GM13976 (cell line): ENCODE results near the gene SYT1.

Source experiments
- DNase-seq: peaks from one replicate; pipeline ENCODE4 v3.0.0; 2012; ENCODE audit warnings: low spot score
- CTCF ChIP-seq: IDR thresholded peaks from 2 replicates; pipeline ENCODE4 v1.5.1; 2012; ENCODE audit warnings: borderline replicate concordance, mild to moderate bottlenecking; ENCODE audit not compliant: insufficient read depth; ENCODE audit errors: extremely low read depth, missing control alignments, control extremely low read depth
- in situ Hi-C: fragments of 300-500 bp; cut with MboI; formaldehyde crosslinking; loops from one replicate; pipeline ENCODE4 v1.12.0; 2022; ENCODE audit warnings: low sequenced_read_pairs, mixed read lengths, inconsistent platforms; ENCODE audit not compliant: unreplicated experiment

Gene SYT1

GRCh38 chr12:79347866-79348265 is 483.3 kb downstream of the SYT1 start:
- DNase-seq: no peak

GRCh38 chr12:79351251-79351650 is 486.7 kb downstream of the SYT1 start:
- no peak for TF ChIP-seq CTCF
- in situ Hi-C loops: no loop called here
- no peak for DNase-seq

More at GRCh38 chr12:79347866-79348265, 483.3 kb downstream of the SYT1 start:
- no peak for TF ChIP-seq CTCF
- in situ Hi-C loops: no loop called here

GRCh38 chr12:79356216-79356615 is 491.6 kb downstream of the SYT1 start:
- TF ChIP-seq CTCF: no peak
- in situ Hi-C loops: no loop called here
- DNase-seq: no peak

GRCh38 chr12:79357048-79357447 is 492.5 kb downstream of the SYT1 start:
- in situ Hi-C loops: no loop called here

DNA sequence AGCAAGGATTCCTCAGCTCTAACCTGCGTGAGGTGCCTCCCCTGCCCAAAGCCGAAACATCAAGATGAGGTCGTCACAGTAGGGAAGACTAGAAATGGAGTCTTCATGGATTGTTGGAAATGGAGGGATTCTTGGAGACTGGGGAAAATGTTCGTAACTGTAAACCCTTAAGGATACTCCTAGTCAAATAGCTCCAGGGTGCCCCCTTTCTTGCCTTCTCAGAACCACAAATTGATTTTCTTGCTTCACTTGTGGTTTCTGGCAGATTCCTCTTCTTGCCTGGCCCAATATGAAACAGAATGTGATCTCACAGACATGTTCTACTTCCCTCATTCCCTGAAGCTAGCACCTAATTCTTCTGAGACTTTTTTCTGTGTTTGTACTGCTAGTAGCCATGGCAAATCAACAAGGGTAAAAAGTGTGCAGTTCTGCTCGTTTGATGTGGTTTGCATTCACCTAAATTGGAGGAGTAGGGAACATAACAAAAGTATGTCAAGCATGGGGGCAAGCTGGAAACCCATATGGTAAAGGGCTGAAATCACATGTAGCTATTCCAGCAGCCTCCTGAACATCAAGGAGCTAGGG is 494.2 kb downstream of the SYT1 start:
- no peak for TF ChIP-seq CTCF
- DNase-seq: no peak
- in situ Hi-C loops: no loop called here

More at GRCh38 chr12:79357048-79357447, 492.5 kb downstream of the SYT1 start:
- TF ChIP-seq CTCF: no peak
- no peak for DNase-seq

DNA sequence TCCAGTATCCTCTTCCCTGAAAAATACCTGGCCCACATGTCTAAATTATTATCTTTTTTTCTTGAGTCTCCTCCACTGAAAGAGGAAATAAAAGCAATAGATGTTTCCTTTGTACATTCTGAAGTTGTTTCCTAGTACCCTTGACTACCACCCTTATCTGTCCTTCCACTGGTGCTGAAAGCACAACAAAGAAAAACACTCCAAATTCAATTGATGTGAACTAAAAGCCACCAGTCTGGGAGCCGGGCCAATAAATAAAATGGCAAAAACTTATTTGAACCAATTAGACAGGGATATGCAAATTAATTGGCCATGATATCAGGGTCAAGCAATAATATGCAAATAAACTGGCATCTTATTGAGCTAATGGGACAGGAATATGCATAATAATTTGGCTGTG is 495.7 kb downstream of the SYT1 start:
- DNase-seq: no peak
- in situ Hi-C loops: no loop called here
- TF ChIP-seq CTCF: no peak

- in situ Hi-C loops: no loop called here
- no peak for DNase-seq
- no peak for TF ChIP-seq CTCF
Measured at GRCh38 chr12:79360936-79361335, 496.4 kb downstream of the SYT1 start.
